Measurements from ENCODE around the gene TRMT6.

DNA sequence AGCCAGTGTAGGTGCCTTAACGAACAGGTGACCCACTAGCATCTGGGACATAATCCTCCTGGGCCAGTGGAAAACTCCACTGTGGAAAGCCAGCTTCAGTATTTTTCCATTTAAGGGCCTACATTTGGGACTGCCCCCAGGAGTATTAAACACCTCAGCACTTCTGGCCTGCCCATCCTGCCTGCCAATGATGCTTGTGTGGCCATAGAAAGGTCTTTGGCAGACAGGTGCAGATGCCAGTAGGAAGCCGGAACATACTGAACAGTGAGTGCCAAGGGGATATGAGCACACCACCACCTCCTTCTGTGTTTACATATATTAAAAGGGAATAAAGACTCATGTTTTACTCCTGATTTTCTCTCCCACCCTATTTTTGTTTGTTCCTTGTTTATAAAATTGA lies 20.0 kb upstream of the TRMT6 start:
- TF ChIP-seq, protein P1, sequence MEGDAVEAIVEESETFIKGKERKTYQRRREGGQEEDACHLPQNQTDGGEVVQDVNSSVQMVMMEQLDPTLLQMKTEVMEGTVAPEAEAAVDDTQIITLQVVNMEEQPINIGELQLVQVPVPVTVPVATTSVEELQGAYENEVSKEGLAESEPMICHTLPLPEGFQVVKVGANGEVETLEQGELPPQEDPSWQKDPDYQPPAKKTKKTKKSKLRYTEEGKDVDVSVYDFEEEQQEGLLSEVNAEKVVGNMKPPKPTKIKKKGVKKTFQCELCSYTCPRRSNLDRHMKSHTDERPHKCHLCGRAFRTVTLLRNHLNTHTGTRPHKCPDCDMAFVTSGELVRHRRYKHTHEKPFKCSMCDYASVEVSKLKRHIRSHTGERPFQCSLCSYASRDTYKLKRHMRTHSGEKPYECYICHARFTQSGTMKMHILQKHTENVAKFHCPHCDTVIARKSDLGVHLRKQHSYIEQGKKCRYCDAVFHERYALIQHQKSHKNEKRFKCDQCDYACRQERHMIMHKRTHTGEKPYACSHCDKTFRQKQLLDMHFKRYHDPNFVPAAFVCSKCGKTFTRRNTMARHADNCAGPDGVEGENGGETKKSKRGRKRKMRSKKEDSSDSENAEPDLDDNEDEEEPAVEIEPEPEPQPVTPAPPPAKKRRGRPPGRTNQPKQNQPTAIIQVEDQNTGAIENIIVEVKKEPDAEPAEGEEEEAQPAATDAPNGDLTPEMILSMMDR (IDR thresholded peaks at IDR 0.05): no peak
- no peak for TF ChIP-seq POLR2A (IDR thresholded peaks at IDR 0.05)
- no peak for TF ChIP-seq POLR2AphosphoS5 (IDR thresholded peaks at IDR 0.05)
- no peak for TF ChIP-seq EP300 (IDR thresholded peaks at IDR 0.05)

All from sigmoid colon (tissue), 4 donors.